ENCODE results near the gene LMTK2.

The LMTK2 gene

GRCh38 chr7:98206451-98207330 is 100.0 kb downstream of the LMTK2 start:
- H3K27me3 ChIP-seq (ENCODE audit: insufficient read depth, low read depth, severe bottlenecking): no peaks in the 10 kb centered on the region
- TF ChIP-seq CTCF (IDR thresholded peaks at IDR 0.05; ENCODE audit: low read depth, low read length): no peak
- H3K36me3 ChIP-seq: peaks cover 20% of the 10 kb centered on the region
- no peak overlapping the region for H3K27ac ChIP-seq
- H3K9me3 ChIP-seq (ENCODE audit: severe bottlenecking): no peaks in the 10 kb centered on the region
- no peak overlapping the region for H3K4me3 ChIP-seq (ENCODE audit: low read depth, low read length)
- DNase-seq: no peak

DNA sequence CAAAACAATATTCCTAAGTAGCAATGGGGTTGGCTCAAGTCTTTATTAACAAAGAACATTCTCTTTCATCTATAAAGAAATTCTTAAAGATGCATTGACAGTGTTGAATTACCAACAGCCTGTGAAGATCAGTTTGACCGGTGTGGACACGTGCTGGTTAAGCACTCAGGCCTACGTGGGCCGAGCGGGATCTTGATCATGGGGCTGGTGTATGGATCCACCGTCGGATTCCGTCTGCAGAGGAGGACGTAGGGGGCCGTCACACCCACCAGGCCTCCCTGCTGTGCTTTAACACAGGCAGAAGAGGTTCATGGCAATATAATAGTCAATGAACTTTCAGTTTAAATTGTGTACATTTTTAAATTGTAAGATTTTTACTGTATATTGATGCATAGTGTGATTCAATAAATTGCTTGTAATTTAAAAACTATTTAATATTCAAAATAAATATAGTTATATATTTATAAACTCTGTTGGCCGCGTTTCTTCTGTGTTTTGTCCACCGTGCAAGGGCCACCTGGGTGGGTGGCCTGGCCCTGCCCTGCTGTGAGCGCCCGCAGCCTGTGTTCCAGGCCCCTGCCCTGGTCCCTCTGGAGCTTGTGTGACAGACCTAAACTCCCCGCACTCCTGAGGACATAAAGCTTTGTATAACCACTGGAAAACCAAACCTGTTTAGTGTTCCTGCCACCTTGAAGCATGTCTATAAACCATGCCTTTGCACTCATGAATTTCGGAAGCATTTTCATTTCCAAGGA is 102.7 kb downstream of the LMTK2 start:
- no peak for TF ChIP-seq CTCF (IDR thresholded peaks at IDR 0.05; ENCODE audit: low read depth, low read length)
- Histone ChIP-seq H3K9me3 (ENCODE audit: severe bottlenecking) (no peaks in the 10 kb centered on the region), H3K27me3 (ENCODE audit: insufficient read depth, low read depth, severe bottlenecking) (no peaks in the 10 kb centered on the region), H3K27ac (no peak overlapping the region), H3K4me3 (ENCODE audit: low read depth, low read length) (no peak overlapping the region), H3K36me3 (peaks cover 19% of the 10 kb centered on the region)
- no peak for DNase-seq

DNA sequence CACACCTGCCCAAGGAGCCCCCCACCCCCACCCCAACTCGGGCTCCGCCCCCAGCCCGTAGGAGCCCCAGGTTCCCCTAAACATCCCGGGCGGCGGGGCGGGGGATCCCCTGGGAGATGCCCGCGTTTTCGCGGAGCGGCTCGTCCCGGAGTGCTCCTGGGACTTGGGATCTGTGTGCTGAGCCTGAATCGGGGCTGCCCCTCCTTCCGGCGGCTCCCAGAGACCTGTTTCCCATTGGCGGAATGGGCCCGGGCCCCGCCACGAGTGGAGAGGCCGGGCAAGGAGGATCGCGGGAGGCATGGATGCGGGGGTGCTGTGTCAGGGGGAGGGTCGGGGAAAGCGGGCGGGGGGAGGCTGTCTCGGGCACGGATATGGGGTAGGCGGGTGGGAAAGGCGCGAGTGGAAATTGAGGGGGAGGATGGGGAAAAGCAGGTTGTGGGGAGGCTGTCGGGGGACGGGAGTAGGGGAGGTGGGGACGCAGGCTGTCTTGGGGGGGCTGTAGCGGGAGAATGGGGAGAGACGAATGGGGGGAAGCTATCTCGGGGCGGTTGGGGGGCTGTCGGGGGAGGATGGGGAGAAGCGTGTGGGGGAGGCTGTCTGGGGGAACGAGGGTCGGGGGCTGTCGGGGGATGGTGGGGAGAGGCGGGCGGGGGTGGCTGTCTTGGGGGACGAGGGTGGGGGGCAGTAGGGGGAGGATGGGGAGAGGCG is 104.0 kb downstream of the LMTK2 start:
- Histone ChIP-seq H3K9me3 (ENCODE audit: severe bottlenecking) (no peaks in the 10 kb centered on the region), H3K27ac (no peak overlapping the region), H3K4me3 (ENCODE audit: low read depth, low read length) (peak overlapping the region; percentile 46), H3K36me3 (peaks cover 16% of the 10 kb centered on the region), H3K27me3 (ENCODE audit: insufficient read depth, low read depth, severe bottlenecking) (no peaks in the 10 kb centered on the region)
- DNase-seq: peak; percentile 66
- no peak for TF ChIP-seq CTCF (IDR thresholded peaks at IDR 0.05; ENCODE audit: low read depth, low read length)

DNA sequence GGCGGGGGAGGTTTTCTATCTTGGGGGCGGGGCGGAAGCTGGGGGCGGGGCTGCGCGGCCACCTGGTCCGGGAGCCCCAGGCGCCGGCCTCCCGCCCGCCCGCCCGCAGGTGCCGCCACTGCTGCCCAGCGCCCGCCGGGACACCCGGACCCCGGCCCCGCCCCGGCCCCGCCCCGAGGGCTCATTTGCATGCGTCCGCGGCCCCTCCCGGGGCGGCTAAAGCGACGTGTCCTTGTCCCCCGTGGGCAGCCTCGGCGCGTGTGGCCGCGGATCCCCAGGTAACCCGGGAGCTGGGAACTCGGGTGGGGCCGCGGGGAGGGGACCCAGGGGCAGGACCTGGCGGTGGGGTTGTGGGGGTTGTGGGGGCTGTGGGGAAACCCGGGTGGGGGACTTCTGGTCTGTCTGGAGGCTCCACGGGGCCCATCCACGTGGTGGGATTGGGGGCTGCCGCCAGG is 104.6 kb downstream of the LMTK2 start, which contains the start of gene BHLHA15:
TSS of gene BHLHA15 (plus strand) at position 219 of the 455 bp plus-strand sequence. CDS start 871 bp downstream, outside the sequence.
- no peak for TF ChIP-seq CTCF (IDR thresholded peaks at IDR 0.05; ENCODE audit: low read depth, low read length)
- DNase-seq: peak; percentile 73
- H3K27me3 ChIP-seq (ENCODE audit: insufficient read depth, low read depth, severe bottlenecking): no peaks in the 10 kb centered on the region
- no peaks in the 10 kb centered on the region for H3K9me3 ChIP-seq (ENCODE audit: severe bottlenecking)
- H3K27ac ChIP-seq: no peak within 1 kb of the TSS
- peaks cover 16% of the 10 kb centered on the region for H3K36me3 ChIP-seq
- H3K4me3 ChIP-seq (ENCODE audit: low read depth, low read length): peak within 1 kb of the TSS; percentile 46

DNA sequence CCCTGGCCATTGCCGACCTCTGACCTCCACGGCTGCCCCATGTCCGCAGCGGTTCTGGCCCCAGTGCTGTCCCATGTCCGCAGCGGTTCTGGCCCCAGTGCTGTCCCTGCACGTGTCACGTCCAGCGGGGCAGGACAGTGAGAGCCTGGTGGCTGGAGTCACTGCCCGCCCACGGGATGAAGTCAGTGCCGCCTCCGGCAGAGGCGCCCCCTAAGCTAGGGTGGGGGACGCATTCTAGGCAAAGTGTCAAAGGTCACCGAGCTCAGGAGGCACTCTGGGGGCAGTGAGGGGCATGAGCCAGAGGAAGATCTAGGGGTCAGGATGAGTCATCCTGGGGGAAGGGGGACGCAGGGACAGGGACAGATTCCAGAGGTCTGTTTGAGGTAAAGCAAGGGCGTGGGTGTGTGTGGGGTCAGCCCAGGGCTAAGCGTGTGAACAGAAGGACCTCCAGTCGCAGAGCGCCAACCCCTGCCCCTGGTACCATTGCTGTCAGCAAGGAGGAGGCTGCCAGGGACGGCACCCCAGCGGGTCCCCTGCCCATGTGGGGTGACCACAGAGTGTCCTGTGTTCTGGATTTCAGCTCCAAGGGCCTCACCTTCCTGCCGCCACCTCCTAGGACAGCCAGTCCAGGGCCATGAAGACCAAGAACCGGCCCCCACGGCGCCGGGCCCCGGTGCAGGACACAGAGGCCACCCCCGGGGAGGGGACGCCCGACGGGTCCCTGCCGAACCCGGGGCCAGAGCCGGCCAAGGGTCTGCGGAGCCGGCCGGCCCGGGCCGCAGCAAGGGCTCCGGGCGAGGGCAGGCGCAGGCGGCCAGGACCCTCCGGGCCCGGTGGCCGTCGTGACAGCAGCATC is 105.2 kb downstream of the LMTK2 start:
- no peak for TF ChIP-seq CTCF (IDR thresholded peaks at IDR 0.05; ENCODE audit: low read depth, low read length)
- H3K27ac ChIP-seq: no peak overlapping the region
- H3K4me3 ChIP-seq (ENCODE audit: low read depth, low read length): peak overlapping the region; percentile 42
- H3K9me3 ChIP-seq (ENCODE audit: severe bottlenecking): no peaks in the 10 kb centered on the region
- DNase-seq: no peak
- H3K27me3 ChIP-seq (ENCODE audit: insufficient read depth, low read depth, severe bottlenecking): no peaks in the 10 kb centered on the region
- H3K36me3 ChIP-seq: peaks cover 10% of the 10 kb centered on the region

Data from WERI-Rb-1 (cell line).